ENCODE measurements around the gene C1QTNF1.
A peak's percentile ranks its signal among the peaks of the same experiment; 100 is the strongest.

C1QTNF1 gene, protein sequence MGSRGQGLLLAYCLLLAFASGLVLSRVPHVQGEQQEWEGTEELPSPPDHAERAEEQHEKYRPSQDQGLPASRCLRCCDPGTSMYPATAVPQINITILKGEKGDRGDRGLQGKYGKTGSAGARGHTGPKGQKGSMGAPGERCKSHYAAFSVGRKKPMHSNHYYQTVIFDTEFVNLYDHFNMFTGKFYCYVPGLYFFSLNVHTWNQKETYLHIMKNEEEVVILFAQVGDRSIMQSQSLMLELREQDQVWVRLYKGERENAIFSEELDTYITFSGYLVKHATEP

DNA sequence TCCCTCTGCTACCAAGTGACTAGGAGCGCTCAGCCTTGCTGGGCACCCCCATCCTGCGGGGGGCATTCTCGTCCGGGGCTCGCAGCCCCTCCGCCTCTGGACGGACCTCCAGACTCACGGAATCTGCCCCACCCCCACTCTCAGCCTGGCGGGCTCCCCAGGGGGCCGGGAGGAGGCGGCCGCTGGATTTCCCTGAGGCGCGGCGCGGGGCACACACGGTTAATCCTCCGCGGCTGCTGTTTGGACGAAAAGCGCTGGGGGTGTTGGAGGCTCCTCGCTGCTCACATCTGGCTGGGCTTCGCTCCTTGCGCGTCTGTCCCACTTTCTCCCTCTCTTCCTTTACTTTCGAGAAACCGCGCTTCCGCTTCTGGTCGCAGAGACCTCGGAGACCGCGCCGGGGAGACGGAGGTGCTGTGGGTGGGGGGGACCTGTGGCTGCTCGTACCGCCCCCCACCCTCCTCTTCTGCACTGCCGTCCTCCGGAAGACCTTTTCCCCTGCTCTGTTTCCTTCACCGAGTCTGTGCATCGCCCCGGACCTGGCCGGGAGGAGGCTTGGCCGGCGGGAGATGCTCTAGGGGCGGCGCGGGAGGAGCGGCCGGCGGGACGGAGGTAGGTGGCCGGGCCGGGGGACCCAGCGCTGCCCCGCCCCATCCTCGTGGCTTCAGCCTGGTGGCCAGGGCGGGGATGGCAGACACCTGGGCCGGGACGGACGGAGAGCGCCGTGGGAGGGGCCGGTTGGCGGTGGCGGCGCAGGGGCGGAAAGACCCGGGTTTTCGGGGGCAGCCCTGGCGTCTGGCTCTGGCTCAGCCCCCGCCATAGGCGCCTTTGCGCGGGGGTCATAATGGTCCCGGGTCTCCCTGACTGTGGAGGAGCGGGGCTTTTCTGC is at the start of gene C1QTNF1:
TSS of gene C1QTNF1 (plus strand) at position 284 of the 886 bp plus-strand sequence. CDS start 19,800 bp downstream, outside the sequence.
- TF ChIP-seq ISL1 (CRISPR knock-in tag; IDR thresholded peaks at IDR 0.05) (no peak), ZFP3 (CRISPR knock-in tag; IDR thresholded peaks at IDR 0.05) (0 out of 2 replicates have a peak, but pooled peaks have one; percentile 23), RARB (CRISPR knock-in tag; IDR thresholded peaks at IDR 0.05) (no peak), PPARA (CRISPR knock-in tag; IDR thresholded peaks at IDR 0.05; ENCODE audit: borderline replicate concordance) (no peak), TOX (CRISPR knock-in tag; IDR thresholded peaks at IDR 0.05; ENCODE audit: borderline replicate concordance) (no peak), OSR1 (CRISPR knock-in tag; IDR thresholded peaks at IDR 0.05) (no peak), CSDC2 (CRISPR knock-in tag; IDR thresholded peaks at IDR 0.05) (0 out of 2 replicates have a peak, but pooled peaks have one; percentile 28), ZC3H10 (CRISPR knock-in tag; IDR thresholded peaks at IDR 0.05) (no peak), GLIS3 (CRISPR knock-in tag; IDR thresholded peaks at IDR 0.05) (no peak), ESRRG (CRISPR knock-in tag; IDR thresholded peaks at IDR 0.05) (no peak), BACH2 (CRISPR knock-in tag; IDR thresholded peaks at IDR 0.05; ENCODE audit: borderline replicate concordance) (no peak)
- TF ChIP-seq, protein P1, sequence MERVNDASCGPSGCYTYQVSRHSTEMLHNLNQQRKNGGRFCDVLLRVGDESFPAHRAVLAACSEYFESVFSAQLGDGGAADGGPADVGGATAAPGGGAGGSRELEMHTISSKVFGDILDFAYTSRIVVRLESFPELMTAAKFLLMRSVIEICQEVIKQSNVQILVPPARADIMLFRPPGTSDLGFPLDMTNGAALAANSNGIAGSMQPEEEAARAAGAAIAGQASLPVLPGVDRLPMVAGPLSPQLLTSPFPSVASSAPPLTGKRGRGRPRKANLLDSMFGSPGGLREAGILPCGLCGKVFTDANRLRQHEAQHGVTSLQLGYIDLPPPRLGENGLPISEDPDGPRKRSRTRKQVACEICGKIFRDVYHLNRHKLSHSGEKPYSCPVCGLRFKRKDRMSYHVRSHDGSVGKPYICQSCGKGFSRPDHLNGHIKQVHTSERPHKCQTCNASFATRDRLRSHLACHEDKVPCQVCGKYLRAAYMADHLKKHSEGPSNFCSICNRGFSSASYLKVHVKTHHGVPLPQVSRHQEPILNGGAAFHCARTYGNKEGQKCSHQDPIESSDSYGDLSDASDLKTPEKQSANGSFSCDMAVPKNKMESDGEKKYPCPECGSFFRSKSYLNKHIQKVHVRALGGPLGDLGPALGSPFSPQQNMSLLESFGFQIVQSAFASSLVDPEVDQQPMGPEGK (CRISPR knock-in tag; IDR thresholded peaks at IDR 0.05; ENCODE audit: borderline replicate concordance): peak; percentile 62
- ATAC-seq: peak; percentile 43

DNA sequence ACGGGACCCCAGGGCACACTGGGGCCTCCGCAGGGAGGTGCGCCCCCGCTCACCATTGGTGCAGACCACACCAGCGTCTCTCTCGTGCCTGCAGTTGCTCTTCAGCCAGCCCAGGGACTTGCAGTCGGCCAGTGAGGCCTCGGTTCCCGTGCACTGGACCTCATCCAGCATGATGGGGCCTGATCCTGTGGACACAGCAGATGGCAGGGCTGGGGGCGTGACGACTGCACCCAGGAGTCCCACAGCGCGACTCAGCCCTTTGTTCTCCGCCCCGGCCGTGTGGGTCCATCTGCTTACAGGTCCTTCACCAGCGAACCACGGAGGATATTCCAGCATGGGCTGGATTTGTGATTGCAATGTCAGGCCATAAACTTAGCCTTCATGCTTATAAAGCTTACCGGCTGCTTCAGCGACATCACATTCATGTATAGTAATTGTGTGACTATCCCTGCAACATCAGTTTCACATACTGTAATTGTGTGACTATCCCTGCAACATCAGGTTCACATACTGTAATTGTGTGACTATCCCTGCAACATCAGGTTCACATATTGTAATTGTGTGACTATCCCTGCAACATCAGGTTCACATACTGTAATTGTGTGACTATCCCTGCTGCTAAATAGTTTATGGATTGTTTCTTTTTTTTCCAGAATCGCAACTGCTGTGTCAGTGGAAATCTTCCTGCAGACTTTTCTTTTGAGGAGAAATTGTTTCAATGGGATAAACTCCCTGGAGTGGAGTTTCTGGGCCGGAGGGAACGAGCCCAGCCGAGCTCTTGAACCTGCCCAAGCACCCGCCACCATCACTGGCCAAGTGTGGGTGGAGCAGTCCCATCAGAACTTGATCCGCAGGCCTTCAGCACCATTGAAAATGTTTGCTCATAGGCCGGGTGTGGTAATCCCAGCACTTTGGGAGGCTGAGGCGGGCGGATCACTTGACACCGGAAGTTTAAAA is 49.1 kb upstream of the C1QTNF1 start:
- ATAC-seq: peak; percentile 3; the same call in 1 of the 3 replicates
- no peak for TF ChIP-seq ZFP3 (CRISPR knock-in tag; IDR thresholded peaks at IDR 0.05)
- TF ChIP-seq, protein P2, sequence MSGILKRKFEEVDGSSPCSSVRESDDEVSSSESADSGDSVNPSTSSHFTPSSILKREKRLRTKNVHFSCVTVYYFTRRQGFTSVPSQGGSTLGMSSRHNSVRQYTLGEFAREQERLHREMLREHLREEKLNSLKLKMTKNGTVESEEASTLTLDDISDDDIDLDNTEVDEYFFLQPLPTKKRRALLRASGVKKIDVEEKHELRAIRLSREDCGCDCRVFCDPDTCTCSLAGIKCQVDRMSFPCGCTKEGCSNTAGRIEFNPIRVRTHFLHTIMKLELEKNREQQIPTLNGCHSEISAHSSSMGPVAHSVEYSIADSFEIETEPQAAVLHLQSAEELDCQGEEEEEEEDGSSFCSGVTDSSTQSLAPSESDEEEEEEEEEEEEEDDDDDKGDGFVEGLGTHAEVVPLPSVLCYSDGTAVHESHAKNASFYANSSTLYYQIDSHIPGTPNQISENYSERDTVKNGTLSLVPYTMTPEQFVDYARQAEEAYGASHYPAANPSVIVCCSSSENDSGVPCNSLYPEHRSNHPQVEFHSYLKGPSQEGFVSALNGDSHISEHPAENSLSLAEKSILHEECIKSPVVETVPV (CRISPR knock-in tag; IDR thresholded peaks at IDR 0.05): no peak
- TF ChIP-seq RARB (CRISPR knock-in tag; IDR thresholded peaks at IDR 0.05): no peak
- TF ChIP-seq ISL1 (CRISPR knock-in tag; IDR thresholded peaks at IDR 0.05): no peak
- no peak for TF ChIP-seq ZNF565 (CRISPR knock-in tag; conservative IDR thresholded peaks at IDR 0.05; ENCODE audit: low read depth)
- no peak for TF ChIP-seq ARNTL (CRISPR knock-in tag; IDR thresholded peaks at IDR 0.05; ENCODE audit: borderline replicate concordance, low read depth)
- TF ChIP-seq ZNF70 (CRISPR knock-in tag; IDR thresholded peaks at IDR 0.05): no peak

DNA sequence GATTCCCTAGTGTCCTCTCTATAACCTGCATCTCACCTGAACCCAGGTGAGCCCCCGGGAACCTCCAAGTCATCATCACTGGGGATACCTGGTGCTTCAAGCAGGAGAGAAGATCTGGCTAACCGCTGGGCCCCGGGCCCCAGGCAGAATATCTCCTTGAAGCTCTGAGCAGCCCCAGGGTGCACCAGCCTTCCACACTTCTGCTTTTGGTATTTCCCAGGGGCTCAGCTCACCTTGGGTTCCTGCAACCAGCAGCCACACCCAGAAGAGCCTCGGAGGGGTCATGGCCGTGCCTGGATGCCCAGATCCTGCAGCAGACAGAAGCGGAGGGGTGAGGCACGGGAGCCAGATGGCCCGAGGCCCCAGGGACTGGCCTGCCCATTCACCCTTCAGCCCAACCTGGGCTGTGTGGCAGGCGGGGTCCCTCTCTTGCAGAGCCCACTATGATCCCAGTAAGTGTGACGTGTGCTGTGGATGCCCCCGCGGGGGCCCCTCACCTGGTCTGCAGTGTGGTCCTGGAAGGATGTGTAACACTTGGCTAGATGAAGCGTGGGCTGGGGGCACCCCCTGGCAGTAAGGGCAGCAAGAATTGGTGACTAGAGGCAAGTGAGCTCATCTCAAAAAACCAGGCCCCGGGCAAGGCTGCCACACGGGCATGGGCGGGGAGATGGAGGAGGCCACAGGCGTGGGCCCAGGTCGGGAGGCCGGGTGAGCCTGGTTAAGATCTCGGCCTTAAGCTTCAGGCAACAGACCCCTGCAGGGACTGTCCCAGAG is 46.9 kb upstream of the C1QTNF1 start:
- no peak for ATAC-seq
- TF ChIP-seq TCF4 (CRISPR knock-in tag; IDR thresholded peaks at IDR 0.05; ENCODE audit: borderline replicate concordance): no peak
- no peak for TF ChIP-seq ZNF565 (CRISPR knock-in tag; conservative IDR thresholded peaks at IDR 0.05; ENCODE audit: low read depth)
- TF ChIP-seq ZNF70 (CRISPR knock-in tag; IDR thresholded peaks at IDR 0.05): no peak
- no peak for TF ChIP-seq ZFP3 (CRISPR knock-in tag; IDR thresholded peaks at IDR 0.05)
- TF ChIP-seq, protein P3, sequence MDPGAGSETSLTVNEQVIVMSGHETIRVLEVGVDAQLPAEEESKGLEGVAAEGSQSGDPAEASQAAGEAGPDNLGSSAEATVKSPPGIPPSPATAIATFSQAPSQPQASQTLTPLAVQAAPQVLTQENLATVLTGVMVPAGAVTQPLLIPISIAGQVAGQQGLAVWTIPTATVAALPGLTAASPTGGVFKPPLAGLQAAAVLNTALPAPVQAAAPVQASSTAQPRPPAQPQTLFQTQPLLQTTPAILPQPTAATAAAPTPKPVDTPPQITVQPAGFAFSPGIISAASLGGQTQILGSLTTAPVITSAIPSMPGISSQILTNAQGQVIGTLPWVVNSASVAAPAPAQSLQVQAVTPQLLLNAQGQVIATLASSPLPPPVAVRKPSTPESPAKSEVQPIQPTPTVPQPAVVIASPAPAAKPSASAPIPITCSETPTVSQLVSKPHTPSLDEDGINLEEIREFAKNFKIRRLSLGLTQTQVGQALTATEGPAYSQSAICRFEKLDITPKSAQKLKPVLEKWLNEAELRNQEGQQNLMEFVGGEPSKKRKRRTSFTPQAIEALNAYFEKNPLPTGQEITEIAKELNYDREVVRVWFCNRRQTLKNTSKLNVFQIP (CRISPR knock-in tag; IDR thresholded peaks at IDR 0.05; ENCODE audit: borderline replicate concordance, low read depth): no peak
- no peak for TF ChIP-seq ZFP30 (CRISPR knock-in tag; IDR thresholded peaks at IDR 0.05)
- TF ChIP-seq, protein P4, sequence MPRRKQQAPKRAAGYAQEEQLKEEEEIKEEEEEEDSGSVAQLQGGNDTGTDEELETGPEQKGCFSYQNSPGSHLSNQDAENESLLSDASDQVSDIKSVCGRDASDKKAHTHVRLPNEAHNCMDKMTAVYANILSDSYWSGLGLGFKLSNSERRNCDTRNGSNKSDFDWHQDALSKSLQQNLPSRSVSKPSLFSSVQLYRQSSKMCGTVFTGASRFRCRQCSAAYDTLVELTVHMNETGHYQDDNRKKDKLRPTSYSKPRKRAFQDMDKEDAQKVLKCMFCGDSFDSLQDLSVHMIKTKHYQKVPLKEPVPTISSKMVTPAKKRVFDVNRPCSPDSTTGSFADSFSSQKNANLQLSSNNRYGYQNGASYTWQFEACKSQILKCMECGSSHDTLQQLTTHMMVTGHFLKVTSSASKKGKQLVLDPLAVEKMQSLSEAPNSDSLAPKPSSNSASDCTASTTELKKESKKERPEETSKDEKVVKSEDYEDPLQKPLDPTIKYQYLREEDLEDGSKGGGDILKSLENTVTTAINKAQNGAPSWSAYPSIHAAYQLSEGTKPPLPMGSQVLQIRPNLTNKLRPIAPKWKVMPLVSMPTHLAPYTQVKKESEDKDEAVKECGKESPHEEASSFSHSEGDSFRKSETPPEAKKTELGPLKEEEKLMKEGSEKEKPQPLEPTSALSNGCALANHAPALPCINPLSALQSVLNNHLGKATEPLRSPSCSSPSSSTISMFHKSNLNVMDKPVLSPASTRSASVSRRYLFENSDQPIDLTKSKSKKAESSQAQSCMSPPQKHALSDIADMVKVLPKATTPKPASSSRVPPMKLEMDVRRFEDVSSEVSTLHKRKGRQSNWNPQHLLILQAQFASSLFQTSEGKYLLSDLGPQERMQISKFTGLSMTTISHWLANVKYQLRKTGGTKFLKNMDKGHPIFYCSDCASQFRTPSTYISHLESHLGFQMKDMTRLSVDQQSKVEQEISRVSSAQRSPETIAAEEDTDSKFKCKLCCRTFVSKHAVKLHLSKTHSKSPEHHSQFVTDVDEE (CRISPR knock-in tag; IDR thresholded peaks at IDR 0.05): no peak
- TF ChIP-seq, protein P1 (CRISPR knock-in tag; IDR thresholded peaks at IDR 0.05; ENCODE audit: borderline replicate concordance): no peak
- TF ChIP-seq ZC3H10 (CRISPR knock-in tag; IDR thresholded peaks at IDR 0.05): no peak
- TF ChIP-seq BACH2 (CRISPR knock-in tag; IDR thresholded peaks at IDR 0.05; ENCODE audit: borderline replicate concordance): no peak

All from SK-N-SH treated with all-trans-retinoic acid at 6 μM for 48 hours (cell line).